Measurements from ENCODE around the gene ZNF283. TPM values are rescaled to one million over a fixed set of nuclear protein-coding genes. Genes with fewer than 3 reads are reported as not detected.

ZNF283 gene
- total and polyA plus RNA-seq, 9 of the 15 experiments (the other 6 are each of a cell fraction or from before 2014, with no cell fraction given): 6.0 to 19.5 (median 9.8) TPM

Other genes starting within 250 kb of the ZNF283 start
Only the 7 nearest of the 18 such genes appear.
- gene IRGC, start 111.2 kb upstream of the ZNF283 start, total RNA-seq (2014; rRNA removed): not detected in 2 replicates
- not detected in 2 replicates for gene IRGC, start 111.2 kb upstream of the ZNF283 start, total RNA-seq (2014; rRNA removed; fragmentation: Illumina TruSeq; extraction: Trizol)
- gene IRGC, start 111.2 kb upstream of the ZNF283 start, total RNA-seq (2015; rRNA removed; fragmentation: Illumina TruSeq; extraction: Trizol): not detected in 2 replicates
- not detected in 2 replicates for gene IRGC, start 111.2 kb upstream of the ZNF283 start, total RNA-seq (2021)
- not detected in 2 replicates for gene IRGC, start 111.2 kb upstream of the ZNF283 start, polyA plus RNA-seq (2011; rRNA removed)
- gene IRGC, start 111.2 kb upstream of the ZNF283 start, polyA plus RNA-seq (2014; fragmentation: Illumina TruSeq; extraction: Trizol): not detected in 2 replicates
- gene IRGC, start 111.2 kb upstream of the ZNF283 start, polyA plus RNA-seq (2014; fragmentation: Nextera tagmentation; extraction: Ambion mirVana): not detected
- not detected in 2 replicates for gene IRGC, start 111.2 kb upstream of the ZNF283 start, polyA plus RNA-seq (2014; rRNA removed)
- gene SMG9, start 72.4 kb upstream of the ZNF283 start, total RNA-seq (2014; rRNA removed): 38.6 and 40.2 TPM in 2 replicates
- 17.2 and 21.8 TPM in 2 replicates for gene SMG9, start 72.4 kb upstream of the ZNF283 start, total RNA-seq (2014; rRNA removed; fragmentation: Illumina TruSeq; extraction: Trizol)
- 39.6 and 40.4 TPM in 2 replicates for gene SMG9, start 72.4 kb upstream of the ZNF283 start, total RNA-seq (2015; rRNA removed; fragmentation: Illumina TruSeq; extraction: Trizol)
- 79.7 and 86.1 TPM in 2 replicates for gene SMG9, start 72.4 kb upstream of the ZNF283 start, total RNA-seq (2021)
- 17.7 and 53.5 TPM in 2 replicates for gene SMG9, start 72.4 kb upstream of the ZNF283 start, polyA plus RNA-seq (2011; rRNA removed)
- gene SMG9, start 72.4 kb upstream of the ZNF283 start, polyA plus RNA-seq (2014; fragmentation: Illumina TruSeq; extraction: Trizol): 53.6 and 61.0 TPM in 2 replicates
- gene SMG9, start 72.4 kb upstream of the ZNF283 start, polyA plus RNA-seq (2014; fragmentation: Nextera tagmentation; extraction: Ambion mirVana): 1 to 10 TPM; 1.7 to 3.9 TPM
- 46.1 and 49.1 TPM in 2 replicates for gene SMG9, start 72.4 kb upstream of the ZNF283 start, polyA plus RNA-seq (2014; rRNA removed)
- 31.8 and 32.1 TPM in 2 replicates for gene KCNN4, start 46.3 kb upstream of the ZNF283 start, total RNA-seq (2014; rRNA removed)
- 9.2 and 10.7 TPM in 2 replicates for gene KCNN4, start 46.3 kb upstream of the ZNF283 start, total RNA-seq (2014; rRNA removed; fragmentation: Illumina TruSeq; extraction: Trizol)
- 18.6 and 19.5 TPM in 2 replicates for gene KCNN4, start 46.3 kb upstream of the ZNF283 start, total RNA-seq (2015; rRNA removed; fragmentation: Illumina TruSeq; extraction: Trizol)
- gene KCNN4, start 46.3 kb upstream of the ZNF283 start, total RNA-seq (2021): 26.6 and 28.6 TPM in 2 replicates
- 29.4 and 33.9 TPM in 2 replicates for gene KCNN4, start 46.3 kb upstream of the ZNF283 start, polyA plus RNA-seq (2011; rRNA removed)
- gene KCNN4, start 46.3 kb upstream of the ZNF283 start, polyA plus RNA-seq (2014; fragmentation: Illumina TruSeq; extraction: Trizol): 22.6 and 25.9 TPM in 2 replicates
- gene KCNN4, start 46.3 kb upstream of the ZNF283 start, polyA plus RNA-seq (2014; fragmentation: Nextera tagmentation; extraction: Ambion mirVana): 1 to 10 TPM in 1 of 2 experiments, under 1 TPM in 1; 0.53 to 2.0 TPM
- 37.6 and 37.7 TPM in 2 replicates for gene KCNN4, start 46.3 kb upstream of the ZNF283 start, polyA plus RNA-seq (2014; rRNA removed)
- 0.20 TPM in 1 of 2 replicates, not detected in the other for gene LYPD5, start 24.9 kb upstream of the ZNF283 start, total RNA-seq (2014; rRNA removed)
- gene LYPD5, start 24.9 kb upstream of the ZNF283 start, total RNA-seq (2014; rRNA removed; fragmentation: Illumina TruSeq; extraction: Trizol): 0.13 TPM in 1 of 2 replicates, not detected in the other
- 0.19 and 0.22 TPM in 2 replicates for gene LYPD5, start 24.9 kb upstream of the ZNF283 start, total RNA-seq (2015; rRNA removed; fragmentation: Illumina TruSeq; extraction: Trizol)
- gene LYPD5, start 24.9 kb upstream of the ZNF283 start, total RNA-seq (2021): 0.09 and 0.25 TPM in 2 replicates
- gene LYPD5, start 24.9 kb upstream of the ZNF283 start, polyA plus RNA-seq (2011; rRNA removed): 0.21 and 0.26 TPM in 2 replicates
- gene LYPD5, start 24.9 kb upstream of the ZNF283 start, polyA plus RNA-seq (2014; fragmentation: Illumina TruSeq; extraction: Trizol): 0.06 and 0.24 TPM in 2 replicates
- under 1 TPM in 1 of 2 experiments, not detected in 1; 0.03 TPM for gene LYPD5, start 24.9 kb upstream of the ZNF283 start, polyA plus RNA-seq (2014; fragmentation: Nextera tagmentation; extraction: Ambion mirVana)
- gene LYPD5, start 24.9 kb upstream of the ZNF283 start, polyA plus RNA-seq (2014; rRNA removed): 0.11 TPM in 1 of 2 replicates, not detected in the other
- 0.20 and 0.41 TPM in 2 replicates for gene ZNF404, start 56.6 kb downstream of the ZNF283 start, total RNA-seq (2014; rRNA removed)
- gene ZNF404, start 56.6 kb downstream of the ZNF283 start, total RNA-seq (2014; rRNA removed; fragmentation: Illumina TruSeq; extraction: Trizol): 0.40 and 0.54 TPM in 2 replicates
- gene ZNF404, start 56.6 kb downstream of the ZNF283 start, total RNA-seq (2015; rRNA removed; fragmentation: Illumina TruSeq; extraction: Trizol): 0.19 and 0.25 TPM in 2 replicates
- gene ZNF404, start 56.6 kb downstream of the ZNF283 start, total RNA-seq (2021): 0.22 and 0.36 TPM in 2 replicates
- 0.45 and 0.67 TPM in 2 replicates for gene ZNF404, start 56.6 kb downstream of the ZNF283 start, polyA plus RNA-seq (2011; rRNA removed)
- gene ZNF404, start 56.6 kb downstream of the ZNF283 start, polyA plus RNA-seq (2014; fragmentation: Illumina TruSeq; extraction: Trizol): 0.15 and 0.61 TPM in 2 replicates
- under 1 TPM; 0.15 to 0.55 TPM for gene ZNF404, start 56.6 kb downstream of the ZNF283 start, polyA plus RNA-seq (2014; fragmentation: Nextera tagmentation; extraction: Ambion mirVana)
- 0.23 and 0.44 TPM in 2 replicates for gene ZNF404, start 56.6 kb downstream of the ZNF283 start, polyA plus RNA-seq (2014; rRNA removed)
- gene ZNF45, start 108.0 kb downstream of the ZNF283 start, total RNA-seq (2014; rRNA removed): 5.8 and 6.7 TPM in 2 replicates
- gene ZNF45, start 108.0 kb downstream of the ZNF283 start, total RNA-seq (2014; rRNA removed; fragmentation: Illumina TruSeq; extraction: Trizol): 10.1 and 12.8 TPM in 2 replicates
- 10.4 TPM in 2 replicates for gene ZNF45, start 108.0 kb downstream of the ZNF283 start, total RNA-seq (2015; rRNA removed; fragmentation: Illumina TruSeq; extraction: Trizol)
- gene ZNF45, start 108.0 kb downstream of the ZNF283 start, total RNA-seq (2021): 8.5 and 8.8 TPM in 2 replicates
- gene ZNF45, start 108.0 kb downstream of the ZNF283 start, polyA plus RNA-seq (2011; rRNA removed): 7.2 and 9.4 TPM in 2 replicates
- 10.4 and 10.6 TPM in 2 replicates for gene ZNF45, start 108.0 kb downstream of the ZNF283 start, polyA plus RNA-seq (2014; fragmentation: Illumina TruSeq; extraction: Trizol)
- 1 to 10 TPM; 2.6 to 5.1 TPM for gene ZNF45, start 108.0 kb downstream of the ZNF283 start, polyA plus RNA-seq (2014; fragmentation: Nextera tagmentation; extraction: Ambion mirVana)
- 6.8 and 9.8 TPM in 2 replicates for gene ZNF45, start 108.0 kb downstream of the ZNF283 start, polyA plus RNA-seq (2014; rRNA removed)
- gene ZNF221, start 123.9 kb downstream of the ZNF283 start, total RNA-seq (2014; rRNA removed): 0.32 and 1.2 TPM in 2 replicates
- 1.2 and 1.4 TPM in 2 replicates for gene ZNF221, start 123.9 kb downstream of the ZNF283 start, total RNA-seq (2014; rRNA removed; fragmentation: Illumina TruSeq; extraction: Trizol)
- 0.80 and 0.98 TPM in 2 replicates for gene ZNF221, start 123.9 kb downstream of the ZNF283 start, total RNA-seq (2015; rRNA removed; fragmentation: Illumina TruSeq; extraction: Trizol)
- gene ZNF221, start 123.9 kb downstream of the ZNF283 start, total RNA-seq (2021): 0.78 and 1.1 TPM in 2 replicates
- 0.09 and 0.35 TPM in 2 replicates for gene ZNF221, start 123.9 kb downstream of the ZNF283 start, polyA plus RNA-seq (2011; rRNA removed)
- 0.40 and 0.43 TPM in 2 replicates for gene ZNF221, start 123.9 kb downstream of the ZNF283 start, polyA plus RNA-seq (2014; fragmentation: Illumina TruSeq; extraction: Trizol)
- under 1 TPM; 0.45 to 0.52 TPM for gene ZNF221, start 123.9 kb downstream of the ZNF283 start, polyA plus RNA-seq (2014; fragmentation: Nextera tagmentation; extraction: Ambion mirVana)
- gene ZNF221, start 123.9 kb downstream of the ZNF283 start, polyA plus RNA-seq (2014; rRNA removed): 0.34 and 0.42 TPM in 2 replicates

Data from K562 (cell line).